AG04450 (cell line): ENCODE data around the gene MRC1. TPM values are rescaled to one million over a fixed set of nuclear protein-coding genes. Genes with fewer than 3 reads are reported as not detected.
A peak's percentile ranks its signal among the peaks of the same experiment; 100 is the strongest.

ENCODE experiments used
- CTCF ChIA-PET: fragments of 300-600, 350-600 bp; formaldehyde crosslinking; extraction: SDS; loops from one replicate; lab custom pipeline; 2022; ENCODE audit warnings: antibody characterized with exemption, inconsistent platforms; lab: Charles Lee
- POLR2A ChIA-PET: fragments of 350-600 bp; formaldehyde crosslinking; extraction: SDS; loops from one replicate; lab custom pipeline; 2021; ENCODE audit warnings: antibody characterized with exemption, inconsistent platforms; lab: Yijun Ruan, JAX
- DNase-seq: peaks from one replicate; pipeline ENCODE4 v3.0.0-alpha.2; 2011; ENCODE audit warnings: low read depth, low spot score
- H3K27ac ChIP-seq: one replicate; pipeline ENCODE4 v1.5.1; 2012; ENCODE audit warnings: low read depth, low read length, control low read depth
- H3K27me3 ChIP-seq: one replicate; pipeline ENCODE4 v1.6.0; 2012; ENCODE audit warnings: low read length; ENCODE audit not compliant: control insufficient read depth, insufficient read depth
- H3K4me3 ChIP-seq: 2 replicates; pipeline ENCODE4 v1.5.1; 2011; ENCODE audit warnings: mild to moderate bottlenecking, low read depth, low read length, control low read depth
- H3K9me3 ChIP-seq: 2 replicates; pipeline ENCODE4 v1.5.1; 2012; ENCODE audit warnings: low read length; ENCODE audit not compliant: control insufficient read depth, insufficient read depth
- polyA plus RNA-seq: library from polyadenylated mRNA; depleted of rRNA; stranded (reverse); fragments of >200 nt; gene quantifications from 2 replicates; pipeline ENCODE4 v1.2.3, GENCODE V29; 2011
- TF ChIP-seq, protein P1 (sequence below): IDR thresholded peaks from 2 replicates; pipeline ENCODE4 v1.5.1; 2011; ENCODE audit warnings: low read depth, low read length, control low read depth, inconsistent platforms

MRC1 gene
- polyA plus RNA-seq, 1 experiment, result not detected

DNA sequence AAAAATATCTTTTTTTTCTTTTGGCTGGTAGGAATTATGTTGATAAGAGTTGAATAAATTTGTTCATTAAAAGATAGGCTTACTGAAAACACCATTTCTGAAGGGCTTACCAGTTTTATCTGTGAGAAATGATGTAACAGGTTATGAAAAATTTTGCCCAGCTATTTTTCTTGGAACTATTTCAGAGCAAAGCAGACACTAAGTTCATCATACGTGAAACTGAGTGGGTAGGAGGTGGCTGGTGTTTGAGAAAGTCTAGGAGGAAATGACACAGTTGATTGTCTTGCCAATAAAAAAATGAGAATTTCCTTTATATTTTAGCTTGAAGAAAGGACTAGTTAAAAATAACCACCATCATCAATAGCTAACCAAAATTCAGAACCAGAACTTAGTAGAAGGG is 6.2 kb upstream of the MRC1 start:
- Histone ChIP-seq H3K27ac (no peak overlapping the region), H3K4me3 (no peak overlapping the region), H3K27me3 (no peaks in the 10 kb centered on the region), H3K9me3 (no peaks in the 10 kb centered on the region)
- ChIA-PET POLR2A (no interaction called here), CTCF (no interaction called here)
- no peak for DNase-seq
- TF ChIP-seq, protein P1, sequence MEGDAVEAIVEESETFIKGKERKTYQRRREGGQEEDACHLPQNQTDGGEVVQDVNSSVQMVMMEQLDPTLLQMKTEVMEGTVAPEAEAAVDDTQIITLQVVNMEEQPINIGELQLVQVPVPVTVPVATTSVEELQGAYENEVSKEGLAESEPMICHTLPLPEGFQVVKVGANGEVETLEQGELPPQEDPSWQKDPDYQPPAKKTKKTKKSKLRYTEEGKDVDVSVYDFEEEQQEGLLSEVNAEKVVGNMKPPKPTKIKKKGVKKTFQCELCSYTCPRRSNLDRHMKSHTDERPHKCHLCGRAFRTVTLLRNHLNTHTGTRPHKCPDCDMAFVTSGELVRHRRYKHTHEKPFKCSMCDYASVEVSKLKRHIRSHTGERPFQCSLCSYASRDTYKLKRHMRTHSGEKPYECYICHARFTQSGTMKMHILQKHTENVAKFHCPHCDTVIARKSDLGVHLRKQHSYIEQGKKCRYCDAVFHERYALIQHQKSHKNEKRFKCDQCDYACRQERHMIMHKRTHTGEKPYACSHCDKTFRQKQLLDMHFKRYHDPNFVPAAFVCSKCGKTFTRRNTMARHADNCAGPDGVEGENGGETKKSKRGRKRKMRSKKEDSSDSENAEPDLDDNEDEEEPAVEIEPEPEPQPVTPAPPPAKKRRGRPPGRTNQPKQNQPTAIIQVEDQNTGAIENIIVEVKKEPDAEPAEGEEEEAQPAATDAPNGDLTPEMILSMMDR, result no peak

DNA sequence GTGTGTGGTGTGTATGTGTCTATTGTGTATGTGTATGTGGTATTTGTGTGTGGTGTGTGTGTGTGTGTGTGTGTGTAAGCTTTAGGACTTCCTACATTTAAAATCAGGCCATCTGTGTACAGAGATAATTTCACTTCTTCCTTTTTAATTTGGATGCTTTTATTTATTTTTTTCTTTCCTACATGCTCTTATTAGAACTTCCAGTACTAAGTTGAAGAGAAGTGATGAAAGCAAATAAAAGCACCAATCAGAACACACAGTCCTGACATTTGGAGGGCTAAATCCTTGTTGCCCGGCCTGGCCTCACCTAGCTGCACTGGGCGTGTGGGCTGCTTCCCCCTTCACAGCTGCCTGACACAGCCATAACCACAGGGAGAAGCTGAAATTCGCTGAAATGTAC is 3.8 kb upstream of the MRC1 start:
- H3K4me3 ChIP-seq, result no peak overlapping the region
- H3K9me3 ChIP-seq, result no peaks in the 10 kb centered on the region
- TF ChIP-seq, protein P1, result no peak
- no peak overlapping the region for H3K27ac ChIP-seq
- POLR2A ChIA-PET, result no interaction called here
- H3K27me3 ChIP-seq, result no peaks in the 10 kb centered on the region
- no peak for DNase-seq
- CTCF ChIA-PET, result no interaction called here

GRCh38 chr10:17805921-17806577 is 3.1 kb upstream of the MRC1 start:
- TF ChIP-seq, protein P1, result 0 out of 2 replicates have a peak, but pooled peaks have one; percentile 7
- ChIA-PET POLR2A (no interaction called here), CTCF (no interaction called here)
- H3K27me3 ChIP-seq, result no peaks in the 10 kb centered on the region
- DNase-seq, result no peak
- no peak overlapping the region for H3K4me3 ChIP-seq
- no peak overlapping the region for H3K27ac ChIP-seq
- H3K9me3 ChIP-seq, result no peaks in the 10 kb centered on the region

DNA sequence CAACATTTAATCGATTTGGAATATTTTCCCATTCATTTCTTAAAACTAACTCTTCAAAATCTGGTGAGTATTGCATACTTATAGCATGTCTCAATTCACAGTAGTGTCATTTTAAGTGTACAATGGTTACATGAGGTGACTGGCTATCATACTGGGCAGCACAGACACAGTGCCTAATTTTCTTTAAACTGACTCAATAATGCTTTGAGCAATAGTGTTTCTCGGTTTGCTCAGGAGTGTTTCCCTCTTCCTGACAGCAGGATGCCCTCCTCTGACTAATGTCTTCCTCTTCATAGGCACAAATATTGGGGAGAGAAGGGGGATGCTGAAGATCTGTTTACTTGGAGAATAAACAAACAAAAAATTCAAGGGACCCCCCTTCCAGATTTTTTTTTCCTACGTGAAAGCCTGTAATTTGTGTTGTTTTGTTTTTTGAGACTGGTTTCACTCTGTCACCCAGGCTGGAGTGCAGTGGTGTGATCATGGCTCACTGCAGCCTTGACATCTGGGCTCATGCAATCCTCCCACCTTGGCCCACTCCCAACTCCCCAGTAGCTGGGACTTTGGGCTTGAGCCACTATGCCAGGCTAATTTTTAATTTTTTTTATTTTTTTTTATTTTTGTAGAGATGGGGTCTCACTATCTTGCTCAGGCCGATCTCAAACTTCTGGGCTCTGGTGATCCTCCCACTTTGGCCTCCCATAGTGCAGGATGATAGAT is 2.2 kb downstream of the MRC1 start:
- POLR2A ChIA-PET, result no interaction called here

GRCh38 chr10:17814973-17815372 is 5.8 kb downstream of the MRC1 start:
- Histone ChIP-seq H3K27me3 (no peaks in the 10 kb centered on the region), H3K27ac (no peak overlapping the region), H3K4me3 (no peak overlapping the region), H3K9me3 (no peaks in the 10 kb centered on the region)
- TF ChIP-seq, protein P1, result no peak
- DNase-seq, result no peak
- ChIA-PET POLR2A (no interaction called here), CTCF (interaction anchor here (0.5 kb wide), 1 partner anchor 287 kb away, joined by 3 read pairs; no protein-coding TSS in a partner anchor)

More for the DNA sequence above, 2.2 kb downstream of the MRC1 start:
- H3K27me3 ChIP-seq, result no peaks in the 10 kb centered on the region
- CTCF ChIA-PET, result no interaction called here
- TF ChIP-seq, protein P1, result no peak
- H3K9me3 ChIP-seq, result no peaks in the 10 kb centered on the region
- H3K27ac ChIP-seq, result no peak overlapping the region
- no peak for DNase-seq
- no peak overlapping the region for H3K4me3 ChIP-seq
